Loucy (cell line): ENCODE results near the gene LDB1.

Experiments
- H2AFZ ChIP-seq: fragments of 200-600 bp; sonication (generic); 2 replicates; pipeline ENCODE4 v1.6.0; 2016; ENCODE audit warnings: antibody characterized with exemption, mild to moderate bottlenecking, low read length, moderate library complexity
- H3F3A ChIP-seq: fragments of 200-600 bp; 2 replicates; pipeline ENCODE4 v1.6.0; 2016; ENCODE audit warnings: antibody characterized with exemption, low read depth, mild to moderate bottlenecking
- H3K27me3 ChIP-seq: fragments of 200-600 bp; sonication (generic); 2 replicates; pipeline ENCODE4 v1.6.1; 2014; ENCODE audit warnings: low read length, mild to moderate bottlenecking; ENCODE audit not compliant: insufficient read depth, poor library complexity, severe bottlenecking
- H3K36me3 ChIP-seq: fragments of 200-600 bp; sonication (generic); 2 replicates; pipeline ENCODE4 v1.6.1; 2016; ENCODE audit warnings: low read length; ENCODE audit not compliant: insufficient read depth
- H3K4me1 ChIP-seq: fragments of 200-600 bp; sonication (generic); 2 replicates; pipeline ENCODE4 v1.5.1; 2014; ENCODE audit warnings: low read length, mild to moderate bottlenecking; ENCODE audit not compliant: insufficient read depth, poor library complexity, severe bottlenecking
- H3K4me2 ChIP-seq: fragments of 200-600 bp; sonication (generic); 2 replicates; pipeline ENCODE4 v1.6.0; 2014; ENCODE audit warnings: antibody characterized with exemption, low read length, low read depth, mild to moderate bottlenecking; ENCODE audit not compliant: poor library complexity, severe bottlenecking
- H3K4me3 ChIP-seq: fragments of 200-600 bp; sonication (generic); 2 replicates; pipeline ENCODE4 v1.5.1; 2014; ENCODE audit warnings: low read length, mild to moderate bottlenecking, mixed read lengths; ENCODE audit not compliant: poor library complexity, severe bottlenecking
- H3K79me2 ChIP-seq: fragments of 200-600 bp; sonication (generic); 2 replicates; pipeline ENCODE4 v1.6.1; 2014; ENCODE audit warnings: low read length; ENCODE audit not compliant: insufficient read depth
- H3K9ac ChIP-seq: fragments of 200-600 bp; sonication (generic); 2 replicates; pipeline ENCODE4 v1.6.0; 2014; ENCODE audit warnings: mild to moderate bottlenecking, low read depth, low read length, moderate library complexity; ENCODE audit not compliant: poor library complexity, severe bottlenecking
- H3K9me2 ChIP-seq: fragments of 200-600 bp; sonication (generic); replicated peaks from 2 replicates; pipeline ENCODE4 v1.6.1; 2016; ENCODE audit warnings: low read depth, low read length, mixed read lengths
- H3K9me3 ChIP-seq: fragments of 200-600 bp; sonication (generic); 2 replicates; pipeline ENCODE4 v1.6.1; 2014; ENCODE audit warnings: mild to moderate bottlenecking, antibody characterized with exemption, low read length, low read depth; ENCODE audit not compliant: insufficient read depth
- H4K20me1 ChIP-seq: fragments of 200-600 bp; sonication (generic); 2 replicates; pipeline ENCODE4 v1.6.0; 2014; ENCODE audit warnings: antibody characterized with exemption, low read length, mild to moderate bottlenecking; ENCODE audit not compliant: insufficient read depth, poor library complexity, severe bottlenecking
- EZH2phosphoT487 ChIP-seq: fragments of 200-600 bp; IDR thresholded peaks from 2 replicates; pipeline ENCODE4 v1.6.1; 2018; ENCODE audit warnings: antibody characterized with exemption, mild to moderate bottlenecking, moderate library complexity, borderline replicate concordance
- TF ChIP-seq, protein P1 (sequence below): fragments of 200-600 bp; sonication (generic); conservative IDR thresholded peaks from 2 replicates; pipeline ENCODE4 v1.5.1; 2014; ENCODE audit warnings: mild to moderate bottlenecking, antibody characterized with exemption, low read length

The LDB1 gene

DNA sequence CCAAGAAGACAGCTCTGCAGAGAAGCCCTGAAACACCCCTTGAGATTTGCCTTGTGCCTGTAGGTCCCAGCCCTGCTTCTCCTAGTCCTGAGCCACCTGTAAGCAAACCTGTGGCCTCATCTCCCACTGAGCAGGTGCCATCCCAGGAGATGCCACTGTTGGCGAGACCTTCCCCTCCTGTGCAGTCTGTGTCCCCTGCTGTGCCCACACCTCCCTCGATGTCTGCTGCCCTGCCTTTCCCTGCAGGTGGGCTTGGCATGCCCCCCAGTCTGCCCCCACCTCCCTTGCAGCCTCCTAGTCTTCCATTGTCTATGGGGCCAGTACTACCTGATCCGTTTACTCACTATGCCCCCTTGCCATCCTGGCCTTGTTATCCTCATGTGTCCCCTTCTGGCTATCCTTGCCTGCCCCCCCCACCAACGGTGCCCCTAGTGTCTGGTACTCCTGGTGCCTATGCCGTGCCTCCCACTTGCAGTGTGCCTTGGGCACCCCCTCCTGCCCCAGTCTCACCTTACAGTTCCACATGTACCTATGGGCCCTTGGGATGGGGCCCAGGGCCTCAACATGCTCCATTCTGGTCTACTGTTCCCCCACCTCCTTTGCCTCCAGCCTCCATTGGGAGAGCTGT, 20.9 kb upstream of the LDB1 start:
- no peak overlapping the region for H3K4me3 ChIP-seq
- peaks cover 11% of the 10 kb centered on the region for H3K4me1 ChIP-seq
- H3F3A ChIP-seq: no peaks in the 10 kb centered on the region
- H3K4me2 ChIP-seq: no peak overlapping the region
- H3K9me3 ChIP-seq: no peaks in the 10 kb centered on the region
- H3K9ac ChIP-seq: no peak overlapping the region
- H4K20me1 ChIP-seq: peaks cover 23% of the 10 kb centered on the region
- H3K27me3 ChIP-seq: no peaks in the 10 kb centered on the region
- H2AFZ ChIP-seq: no peak overlapping the region
- H3K36me3 ChIP-seq: peaks cover 64% of the 10 kb centered on the region; the same call in 1 of the 2 replicates
- TF ChIP-seq EZH2phosphoT487: no peak
- TF ChIP-seq, protein P1, sequence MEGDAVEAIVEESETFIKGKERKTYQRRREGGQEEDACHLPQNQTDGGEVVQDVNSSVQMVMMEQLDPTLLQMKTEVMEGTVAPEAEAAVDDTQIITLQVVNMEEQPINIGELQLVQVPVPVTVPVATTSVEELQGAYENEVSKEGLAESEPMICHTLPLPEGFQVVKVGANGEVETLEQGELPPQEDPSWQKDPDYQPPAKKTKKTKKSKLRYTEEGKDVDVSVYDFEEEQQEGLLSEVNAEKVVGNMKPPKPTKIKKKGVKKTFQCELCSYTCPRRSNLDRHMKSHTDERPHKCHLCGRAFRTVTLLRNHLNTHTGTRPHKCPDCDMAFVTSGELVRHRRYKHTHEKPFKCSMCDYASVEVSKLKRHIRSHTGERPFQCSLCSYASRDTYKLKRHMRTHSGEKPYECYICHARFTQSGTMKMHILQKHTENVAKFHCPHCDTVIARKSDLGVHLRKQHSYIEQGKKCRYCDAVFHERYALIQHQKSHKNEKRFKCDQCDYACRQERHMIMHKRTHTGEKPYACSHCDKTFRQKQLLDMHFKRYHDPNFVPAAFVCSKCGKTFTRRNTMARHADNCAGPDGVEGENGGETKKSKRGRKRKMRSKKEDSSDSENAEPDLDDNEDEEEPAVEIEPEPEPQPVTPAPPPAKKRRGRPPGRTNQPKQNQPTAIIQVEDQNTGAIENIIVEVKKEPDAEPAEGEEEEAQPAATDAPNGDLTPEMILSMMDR: no peak
- no peaks in the 10 kb centered on the region for H3K9me2 ChIP-seq
- H3K79me2 ChIP-seq: peaks cover 40% of the 10 kb centered on the region

GRCh38 chr10:102140218-102140617, 20.1 kb upstream of the LDB1 start:
- Histone ChIP-seq H4K20me1 (peaks cover 32% of the 10 kb centered on the region), H3K9me3 (no peaks in the 10 kb centered on the region), H3K27me3 (no peaks in the 10 kb centered on the region), H3K79me2 (peaks cover 48% of the 10 kb centered on the region), H3K36me3 (peaks cover 64% of the 10 kb centered on the region; the same call in 1 of the 2 replicates), H3K9me2 (no peaks in the 10 kb centered on the region), H3K4me2 (no peak overlapping the region), H3K4me1 (peaks cover 18% of the 10 kb centered on the region), H3F3A (no peaks in the 10 kb centered on the region), H2AFZ (no peak overlapping the region), H3K9ac (no peak overlapping the region), H3K4me3 (no peak overlapping the region)
- TF ChIP-seq, protein P1: no peak
- TF ChIP-seq EZH2phosphoT487: no peak

DNA sequence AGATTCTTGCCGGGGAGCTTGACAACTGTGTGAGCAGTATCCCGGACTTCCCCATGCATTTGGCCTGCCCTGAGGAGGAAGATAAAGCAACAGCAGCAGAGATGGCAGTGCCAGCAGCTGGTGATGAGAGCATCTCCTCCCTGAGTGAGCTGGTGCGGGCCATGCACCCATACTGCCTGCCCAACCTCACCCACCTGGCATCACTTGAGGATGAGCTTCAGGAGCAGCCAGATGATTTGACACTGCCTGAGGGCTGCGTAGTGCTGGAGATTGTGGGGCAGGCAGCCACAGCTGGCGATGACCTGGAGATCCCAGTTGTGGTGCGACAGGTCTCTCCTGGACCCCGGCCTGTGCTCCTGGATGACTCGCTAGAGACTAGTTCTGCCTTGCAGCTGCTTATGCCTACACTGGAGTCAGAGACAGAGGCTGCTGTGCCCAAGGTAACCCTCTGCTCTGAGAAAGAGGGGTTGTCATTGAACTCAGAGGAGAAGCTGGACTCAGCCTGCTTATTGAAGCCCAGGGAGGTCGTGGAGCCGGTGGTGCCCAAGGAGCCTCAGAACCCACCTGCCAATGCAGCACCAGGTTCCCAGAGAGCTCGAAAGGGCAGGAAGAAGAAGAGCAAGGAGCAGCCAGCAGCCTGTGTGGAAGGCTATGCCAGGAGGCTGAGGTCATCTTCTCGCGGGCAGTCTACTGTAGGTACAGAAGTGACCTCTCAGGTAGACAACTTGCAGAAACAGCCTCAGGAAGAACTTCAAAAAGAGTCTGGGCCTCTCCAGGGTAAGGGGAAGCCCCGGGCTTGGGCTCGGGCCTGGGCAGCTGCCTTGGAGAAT, 19.3 kb upstream of the LDB1 start:
- Histone ChIP-seq H3K9me2 (no peaks in the 10 kb centered on the region), H3K9ac (no peak overlapping the region), H3K79me2 (peaks cover 55% of the 10 kb centered on the region), H3K27me3 (no peaks in the 10 kb centered on the region), H3K4me2 (no peak overlapping the region), H2AFZ (no peak overlapping the region), H3K9me3 (no peaks in the 10 kb centered on the region), H3K4me3 (no peak overlapping the region), H3F3A (no peaks in the 10 kb centered on the region), H3K36me3 (peaks cover 61% of the 10 kb centered on the region; the same call in 1 of the 2 replicates), H4K20me1 (peaks cover 39% of the 10 kb centered on the region), H3K4me1 (peaks cover 24% of the 10 kb centered on the region)
- TF ChIP-seq, protein P1: no peak
- no peak for TF ChIP-seq EZH2phosphoT487
